HG02981 (cell line): Measurements from ENCODE around the gene ITPR1.

ENCODE experiments used
- ATAC-seq: cut with Tn5 transposase; IDR thresholded peaks from one replicate; pipeline ENCODE4 v1.9.1; 2021; ENCODE audit warnings: mild to moderate bottlenecking, moderate library complexity; ENCODE audit not compliant: unreplicated experiment

Gene ITPR1

GRCh38 chr3:4837374-4837930, 344.3 kb downstream of the ITPR1 start:
- ATAC-seq = no peak

- ATAC-seq = peak; percentile 48
Measured at GRCh38 chr3:4838621-4839022, 345.5 kb downstream of the ITPR1 start.

GRCh38 chr3:4839278-4839677, 346.1 kb downstream of the ITPR1 start:
- no peak for ATAC-seq

- no peak for ATAC-seq
Measured at GRCh38 chr3:4841225-4841624, 348.1 kb downstream of the ITPR1 start.

GRCh38 chr3:4841776-4842440, 348.8 kb downstream of the ITPR1 start:
- no peak for ATAC-seq

GRCh38 chr3:4843619-4844018, 350.5 kb downstream of the ITPR1 start:
- ATAC-seq = no peak

- ATAC-seq = peak; percentile 78
Measured at GRCh38 chr3:4845882-4846281, 352.7 kb downstream of the ITPR1 start.

- no peak for ATAC-seq
Measured at GRCh38 chr3:4846543-4846942, 353.4 kb downstream of the ITPR1 start.

- ATAC-seq = no peak
Measured at GRCh38 chr3:4848176-4848825, 355.2 kb downstream of the ITPR1 start.

GRCh38 chr3:4849136-4849535, 356.0 kb downstream of the ITPR1 start:
- ATAC-seq = no peak

- no peak for ATAC-seq
Measured at GRCh38 chr3:4849739-4850138, 356.6 kb downstream of the ITPR1 start.

GRCh38 chr3:4850211-4850927, 357.2 kb downstream of the ITPR1 start:
- ATAC-seq = peak; percentile 40

GRCh38 chr3:4850928-4851265, 357.7 kb downstream of the ITPR1 start:
- peak; percentile 38 for ATAC-seq

GRCh38 chr3:4852780-4853748, 359.9 kb downstream of the ITPR1 start:
- ATAC-seq = no peak

GRCh38 chr3:4853749-4854140, 360.6 kb downstream of the ITPR1 start:
- ATAC-seq = no peak

- ATAC-seq = no peak
Measured at GRCh38 chr3:4855676-4856075, 362.5 kb downstream of the ITPR1 start.

GRCh38 chr3:4856136-4856535, 363.0 kb downstream of the ITPR1 start:
- no peak for ATAC-seq

- no peak for ATAC-seq
Measured at GRCh38 chr3:4856564-4856963, 363.4 kb downstream of the ITPR1 start.

- no peak for ATAC-seq
Measured at GRCh38 chr3:4856986-4857385, 363.8 kb downstream of the ITPR1 start.

GRCh38 chr3:4859788-4860187, 366.6 kb downstream of the ITPR1 start:
- ATAC-seq = no peak

- no peak for ATAC-seq
Measured at GRCh38 chr3:4862973-4863372, 369.8 kb downstream of the ITPR1 start.
